IPS DF 19.7 (cell line): Measurements from ENCODE around the gene SLC37A3.
"Not testable (repeated sequence)": the region's sequence is repeated elsewhere in the genome, so short reads cannot be mapped to it uniquely, and the experiment has no call there.

Source experiments
- DNase-seq: peaks from one replicate; pipeline ENCODE4 v3.0.0-alpha.2; 2013; ENCODE audit warnings: low read depth, low spot score

SLC37A3 gene

GRCh38 chr7:140397784-140398750, at the start of gene SLC37A3:
SLC37A3 (minus strand) TSS chr7:140398530; CDS start chr7:140382526, 16,004 bp downstream.
- DNase-seq: peak; percentile 61

GRCh38 chr7:140447841-140448240, 49.5 kb upstream of the SLC37A3 start:
- DNase-seq: no peak

GRCh38 chr7:140446467-140446866, 48.1 kb upstream of the SLC37A3 start:
- no peak for DNase-seq

GRCh38 chr7:140441519-140441918, 43.2 kb upstream of the SLC37A3 start:
- no peak for DNase-seq

GRCh38 chr7:140440593-140440992, 42.3 kb upstream of the SLC37A3 start:
- DNase-seq: no peak

- DNase-seq: no peak
These were observed 41.0 kb upstream of the SLC37A3 start for GRCh38 chr7:140439359-140439758.

- DNase-seq: no peak
These were observed 37.0 kb upstream of the SLC37A3 start for GRCh38 chr7:140435252-140435895.

GRCh38 chr7:140433396-140433795, 35.1 kb upstream of the SLC37A3 start:
- no peak for DNase-seq

- DNase-seq: no peak
These were observed 27.8 kb upstream of the SLC37A3 start for GRCh38 chr7:140426130-140426529.

GRCh38 chr7:140425718-140426117, 27.4 kb upstream of the SLC37A3 start:
- DNase-seq: no peak

- no peak for DNase-seq
These were observed 25.2 kb upstream of the SLC37A3 start for GRCh38 chr7:140423501-140423900.

GRCh38 chr7:140421521-140421920, 23.2 kb upstream of the SLC37A3 start:
- no peak for DNase-seq

- no peak for DNase-seq
These were observed 20.3 kb upstream of the SLC37A3 start for GRCh38 chr7:140418653-140419052.

- DNase-seq: not testable (repeated sequence)
These were observed 19.8 kb upstream of the SLC37A3 start for GRCh38 chr7:140418156-140418472.

GRCh38 chr7:140417456-140418155, 19.3 kb upstream of the SLC37A3 start:
- no peak for DNase-seq

- no peak for DNase-seq
These were observed 18.2 kb upstream of the SLC37A3 start for GRCh38 chr7:140416560-140416959.

- DNase-seq: not testable (repeated sequence)
These were observed 17.5 kb upstream of the SLC37A3 start for GRCh38 chr7:140415816-140416215.

- DNase-seq: no peak
These were observed 17.0 kb upstream of the SLC37A3 start for GRCh38 chr7:140415361-140415760.

GRCh38 chr7:140404565-140405065, 6.3 kb upstream of the SLC37A3 start:
- no peak for DNase-seq

- DNase-seq: peak; percentile 69
These were observed 5.7 kb upstream of the SLC37A3 start, which contains the start of gene RAB19 for GRCh38 chr7:140403878-140404564. RAB19 (plus strand) TSS chr7:140404058; CDS start chr7:140407647, 3,589 bp downstream.

GRCh38 chr7:140402178-140402835, 4.0 kb upstream of the SLC37A3 start:
- DNase-seq: no peak
